ENCODE results near the gene CRHR2.

GRCh38 chr7:30659312-30659711 is 22.9 kb downstream of the CRHR2 start:
- TF ChIP-seq GLI2 (tag by site-specific recombination; IDR thresholded peaks at IDR 0.05; ENCODE audit: borderline replicate concordance, low read depth) (no peak), HOXC10 (CRISPR knock-in tag; IDR thresholded peaks at IDR 0.05) (no peak), ZBTB1 (tag by site-specific recombination; IDR thresholded peaks at IDR 0.05) (no peak), ZNF513 (tag by site-specific recombination; IDR thresholded peaks at IDR 0.05) (no peak), REST (tag by site-specific recombination; IDR thresholded peaks at IDR 0.05) (no peak), REPIN1 (tag by site-specific recombination; IDR thresholded peaks at IDR 0.05; ENCODE audit: low read depth) (no peak), CTCF (tag by site-specific recombination; IDR thresholded peaks at IDR 0.05) (no peak), ZBTB49 (tag by site-specific recombination; IDR thresholded peaks at IDR 0.05; ENCODE audit: low read depth) (no peak), ZSCAN30 (tag by site-specific recombination; IDR thresholded peaks at IDR 0.05) (no peak), ZNF280D (tag by site-specific recombination; IDR thresholded peaks at IDR 0.05) (no peak), KLF9 (tag by site-specific recombination; IDR thresholded peaks at IDR 0.05; ENCODE audit: low read depth) (no peak), ZBTB26 (tag by site-specific recombination; optimal IDR thresholded peaks at IDR 0.05) (no peak), GFI1B (tag by site-specific recombination; IDR thresholded peaks at IDR 0.05) (no peak)

Data from HEK293 (cell line).